Thymus (tissue), 11 donors: Measurements from ENCODE around the gene NTHL1. TPM values are rescaled to one million over a fixed set of nuclear protein-coding genes. Genes with fewer than 3 reads are reported as not detected.

Experiments used
- DNase-seq, 9 donors: peaks; one replicate each; pipeline ENCODE4 v3.0.0-alpha.2; 2013; ENCODE audit warnings: low spot score in 9 of 9, low read depth in 6 of 9, missing footprints in 1 of 9
- H3K27ac ChIP-seq, 2 donors: one replicate each; pipeline ENCODE4 v1.5.1; 2013; ENCODE audit warnings: control low read depth in 1 of 2, low read depth in 1 of 2, low read length in 1 of 2, mild to moderate bottlenecking in 1 of 2, moderate library complexity in 1 of 2
- H3K27me3 ChIP-seq, 2 donors: one replicate each; pipeline ENCODE4 v1.5.1; 2013; ENCODE audit warnings: low read length in 1 of 2; ENCODE audit not compliant: control insufficient read depth in 2 of 2, insufficient read depth in 1 of 2
- H3K36me3 ChIP-seq, 2 donors: one replicate each; pipeline ENCODE4 v1.5.1; 2013; ENCODE audit warnings: low read length in 1 of 2, mild to moderate bottlenecking in 1 of 2, moderate library complexity in 1 of 2; ENCODE audit not compliant: control insufficient read depth in 2 of 2, insufficient read depth in 2 of 2
- H3K4me1 ChIP-seq, 2 donors: one replicate each; pipeline ENCODE4 v1.5.1; 2013; ENCODE audit warnings: low read length in 2 of 2; ENCODE audit not compliant: control insufficient read depth in 2 of 2, insufficient read depth in 2 of 2
- H3K4me3 ChIP-seq, 2 donors: one replicate each; pipeline ENCODE4 v1.5.1; 2013; ENCODE audit warnings: low read length in 2 of 2, control low read depth in 1 of 2, mild to moderate bottlenecking in 1 of 2
- H3K9me3 ChIP-seq, 2 donors: one replicate each; pipeline ENCODE4 v1.5.1; 2013; ENCODE audit warnings: low read length in 1 of 2, mild to moderate bottlenecking in 1 of 2; ENCODE audit not compliant: control insufficient read depth in 2 of 2, insufficient read depth in 1 of 2
- WGBS: extraction: QIAGEN DNeasy Blood & Tissue Kit; methylation state at CpG from one replicate; pipeline ENCODE4 v1.1.7; 2013; 5-methylcytosine and 5-hydroxymethylcytosine counted together
- polyA plus RNA-seq: library from polyadenylated mRNA; stranded (reverse); fragments of 200-250 nt; gene quantifications from one replicate; pipeline ENCODE4 v1.2.3, GENCODE V29; 2013
- total RNA-seq: library from RNA; stranded (reverse); fragments of 120-200 nt; gene quantifications from one replicate; pipeline ENCODE4 v1.2.4, GENCODE V29; 2013
- donor health status: healthy.

Gene NTHL1
- total and polyA plus RNA-seq, 2 donors = 32.7 TPM

DNA sequence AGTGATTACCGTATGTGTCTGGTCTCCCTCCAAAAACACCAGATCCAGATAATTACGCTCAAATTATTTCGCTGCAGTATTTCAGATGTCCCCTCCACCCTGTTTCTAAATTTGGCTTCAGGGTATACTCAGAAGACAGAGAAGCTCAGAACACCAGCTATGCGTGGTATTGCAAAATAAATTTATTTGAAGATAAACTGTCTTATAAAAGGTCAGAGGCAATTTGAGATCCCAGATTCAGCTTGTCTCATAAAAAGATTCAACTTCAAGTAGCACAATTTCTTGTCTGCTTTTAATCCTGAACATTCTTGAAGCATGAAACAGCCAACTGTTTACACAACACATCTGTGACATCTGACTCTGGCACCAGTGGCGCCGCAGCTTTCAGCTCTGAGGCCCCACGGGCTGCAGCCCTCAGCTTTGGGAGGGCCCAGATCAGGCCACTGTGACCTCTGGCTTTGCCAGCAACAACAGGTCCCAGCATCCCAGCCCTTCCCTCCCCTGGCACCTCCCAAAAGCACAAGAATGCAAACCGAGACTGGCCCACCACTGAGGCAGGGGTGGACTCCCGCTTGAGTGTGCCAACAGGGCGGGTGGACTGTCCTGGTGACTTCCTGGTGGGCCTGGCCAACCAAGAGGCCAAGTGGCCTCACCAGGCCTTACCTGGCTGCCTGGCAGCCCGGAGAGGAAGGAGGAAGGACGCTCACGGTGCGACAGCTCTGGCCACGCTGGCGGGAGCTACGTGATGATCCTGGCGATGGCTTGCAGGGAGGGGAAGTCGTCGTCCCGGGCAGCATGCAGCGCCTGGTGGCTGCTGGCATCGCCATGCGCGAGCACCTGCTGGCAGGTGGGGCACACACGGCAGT lies 49.9 kb downstream of the NTHL1 start:
- Histone ChIP-seq H3K27ac (no peak overlapping the region), H3K36me3 (peaks cover 53 to 62% of the 10 kb centered on the region in 2 donors), H3K27me3 (peaks cover 0 to 11% of the 10 kb centered on the region in 2 donors), H3K9me3 (peaks cover 0 to 3% of the 10 kb centered on the region in 2 donors), H3K4me1 (no peaks in the 10 kb centered on the region), H3K4me3 (no peak overlapping the region)
- DNase-seq = no peak
- WGBS = 96% methylated on average over 26 of the region's 26 CpGs

DNA sequence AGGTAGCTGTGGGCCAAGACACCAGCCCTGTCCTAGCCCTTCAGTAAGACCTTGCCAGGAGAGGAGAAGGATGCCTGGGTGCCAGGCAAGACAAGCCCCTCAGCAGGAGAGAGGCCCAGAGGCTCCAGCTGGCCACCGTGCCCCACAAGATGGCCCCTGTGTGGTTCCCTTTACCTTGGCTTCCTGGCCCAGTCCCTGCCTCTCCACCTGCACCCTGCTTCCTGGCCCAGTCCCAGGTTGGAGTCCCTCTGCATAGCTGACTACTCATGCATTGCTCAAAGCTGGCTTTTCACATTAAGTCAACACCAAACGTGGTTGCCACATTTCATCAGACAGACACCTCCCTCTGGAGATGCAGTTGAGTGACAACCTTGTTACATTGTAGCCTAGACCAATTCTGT lies 53.9 kb downstream of the NTHL1 start:
- Histone ChIP-seq H3K4me3 (no peak overlapping the region), H3K36me3 (peaks cover 16 to 22% of the 10 kb centered on the region in 2 donors), H3K9me3 (peaks cover 1 to 12% of the 10 kb centered on the region in 2 donors), H3K4me1 (peaks cover 13 to 19% of the 10 kb centered on the region in 2 donors), H3K27me3 (peaks cover 31 to 45% of the 10 kb centered on the region in 2 donors), H3K27ac (no peak overlapping the region)
- WGBS = 84% methylated on average over 2 of the region's 2 CpGs
- no peak for DNase-seq

- no peak for DNase-seq
These were observed 54.8 kb downstream of the NTHL1 start for GRCh38 chr16:1992704-1993317.

GRCh38 chr16:1991948-1992703 lies 55.5 kb downstream of the NTHL1 start:
- Histone ChIP-seq H3K27me3 (peaks cover 45 to 60% of the 10 kb centered on the region in 2 donors), H3K4me3 (peak overlapping the region; percentile 18 to 57), H3K4me1 (peaks cover 13 to 19% of the 10 kb centered on the region in 2 donors), H3K9me3 (peaks cover 1 to 13% of the 10 kb centered on the region in 2 donors), H3K27ac (peak overlapping the region in 1 of 2 donors; percentile 53), H3K36me3 (peaks cover 2 to 6% of the 10 kb centered on the region in 2 donors)
- 4% methylated on average over 96 of the region's 96 CpGs for WGBS
- peak; percentile 62 to 93 (median 86) for DNase-seq

More at GRCh38 chr16:1992704-1993317, 54.8 kb downstream of the NTHL1 start:
- Histone ChIP-seq H3K4me1 (peaks cover 13 to 19% of the 10 kb centered on the region in 2 donors), H3K36me3 (peaks cover 8 to 13% of the 10 kb centered on the region in 2 donors), H3K4me3 (peak overlapping the region in 1 of 2 donors; percentile 57), H3K9me3 (peaks cover 1 to 13% of the 10 kb centered on the region in 2 donors), H3K27ac (no peak overlapping the region), H3K27me3 (peaks cover 40 to 54% of the 10 kb centered on the region in 2 donors)
- 60% methylated on average over 50 of the region's 50 CpGs for WGBS

GRCh38 chr16:1991588-1991947 lies 56.1 kb downstream of the NTHL1 start:
- H3K4me1 ChIP-seq = peaks cover 13 to 19% of the 10 kb centered on the region in 2 donors
- peaks cover 1 to 13% of the 10 kb centered on the region in 2 donors for H3K9me3 ChIP-seq
- H3K27ac ChIP-seq = peak overlapping the region in 1 of 2 donors; percentile 53
- WGBS = 15% methylated on average over 22 of the region's 22 CpGs
- peaks cover 46 to 65% of the 10 kb centered on the region in 2 donors for H3K27me3 ChIP-seq
- H3K4me3 ChIP-seq = peak overlapping the region; percentile 18 to 57
- DNase-seq = no peak
- H3K36me3 ChIP-seq = peaks cover under 1 to 2% of the 10 kb centered on the region in 2 donors

- H3K27me3 ChIP-seq = peaks cover 46 to 65% of the 10 kb centered on the region in 2 donors
These were observed 56.5 kb downstream of the NTHL1 start for GRCh38 chr16:1991135-1991551.

GRCh38 chr16:1990351-1991134 lies 57.1 kb downstream of the NTHL1 start:
- Histone ChIP-seq H3K27me3 (peaks cover 46 to 65% of the 10 kb centered on the region in 2 donors), H3K4me3 (peak overlapping the region in 1 of 2 donors; percentile 38), H3K27ac (no peak overlapping the region), H3K36me3 (peaks cover 8 to 9% of the 10 kb centered on the region in 2 donors), H3K9me3 (peaks cover 1 to 13% of the 10 kb centered on the region in 2 donors), H3K4me1 (peaks cover 13 to 19% of the 10 kb centered on the region in 2 donors)
- 4% methylated on average over 50 of the region's 50 CpGs for WGBS
- no peak for DNase-seq

More at GRCh38 chr16:1991135-1991551, 56.5 kb downstream of the NTHL1 start:
- Histone ChIP-seq H3K4me3 (peak overlapping the region; percentile 18 to 57), H3K4me1 (peaks cover 13 to 19% of the 10 kb centered on the region in 2 donors), H3K9me3 (peaks cover 1 to 13% of the 10 kb centered on the region in 2 donors), H3K36me3 (peaks cover 3 to 6% of the 10 kb centered on the region in 2 donors), H3K27ac (no peak overlapping the region)
- WGBS = 3% methylated on average over 18 of the region's 18 CpGs
- peak in 1 of 9 donors; percentile 52 for DNase-seq

DNA sequence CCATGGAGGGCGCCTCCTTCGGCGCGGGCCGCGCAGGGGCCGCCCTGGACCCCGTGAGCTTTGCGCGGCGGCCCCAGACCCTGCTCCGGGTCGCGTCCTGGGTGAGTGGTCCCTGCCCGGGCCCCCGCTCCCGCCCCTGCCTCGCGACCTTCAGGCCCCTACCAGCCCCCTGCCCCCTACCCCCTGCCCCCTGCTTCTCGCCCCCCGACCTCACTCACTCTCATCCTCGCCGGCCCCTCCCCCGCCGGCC lies 57.6 kb downstream of the NTHL1 start:
- DNase-seq = no peak
- 3% methylated on average over 25 of the region's 25 CpGs for WGBS
- peak overlapping the region in 1 of 2 donors; percentile 38 for H3K4me3 ChIP-seq
- peaks cover 1 to 13% of the 10 kb centered on the region in 2 donors for H3K9me3 ChIP-seq
- H3K36me3 ChIP-seq = peaks cover 8 to 9% of the 10 kb centered on the region in 2 donors
- H3K4me1 ChIP-seq = peaks cover 13 to 24% of the 10 kb centered on the region in 2 donors
- H3K27me3 ChIP-seq = peaks cover 46 to 66% of the 10 kb centered on the region in 2 donors
- H3K27ac ChIP-seq = no peak overlapping the region
